H9 (cell line): ENCODE measurements around the gene TMEM271. TPM values are rescaled to one million over a fixed set of nuclear protein-coding genes. Genes with fewer than 3 reads are reported as not detected.

Experiments
- DNase-seq: peaks from one replicate; pipeline ENCODE4 v3.0.0-alpha.2; 2017
- H2AFZ ChIP-seq: one replicate; pipeline ENCODE4 v1.6.1; 2013; ENCODE audit warnings: mild to moderate bottlenecking, low read length, control low read depth, moderate library complexity
- H2AK5ac ChIP-seq: 2 replicates; pipeline ENCODE4 v1.6.1; 2013; ENCODE audit warnings: low read length, control low read depth, mixed read lengths; ENCODE audit not compliant: insufficient read length
- H2BK120ac ChIP-seq: one replicate; pipeline ENCODE4 v1.6.1; 2013; ENCODE audit warnings: low read depth, mild to moderate bottlenecking, low read length, control low read depth, inconsistent platforms; ENCODE audit not compliant: poor library complexity, severe bottlenecking
- H2BK12ac ChIP-seq: 2 replicates; pipeline ENCODE4 v1.6.1; 2013; ENCODE audit warnings: low read length, control low read depth, mixed read lengths, low read depth; ENCODE audit not compliant: insufficient read length
- H2BK15ac ChIP-seq: 2 replicates; pipeline ENCODE4 v1.6.1; 2013; ENCODE audit warnings: low read depth, low read length, control low read depth
- H2BK20ac ChIP-seq: one replicate; pipeline ENCODE4 v1.6.1; 2013; ENCODE audit warnings: low read depth, mild to moderate bottlenecking, low read length, control low read depth, inconsistent platforms; ENCODE audit not compliant: poor library complexity, severe bottlenecking
- H2BK5ac ChIP-seq: 2 replicates; pipeline ENCODE4 v1.6.1; 2013; ENCODE audit warnings: low read length, control low read depth, mixed read lengths; ENCODE audit not compliant: insufficient read length
- H3K14ac ChIP-seq: 2 replicates; pipeline ENCODE4 v1.6.1; 2013; ENCODE audit warnings: low read length, control low read depth; ENCODE audit not compliant: insufficient read depth
- H3K18ac ChIP-seq: 2 replicates; pipeline ENCODE4 v1.6.1; 2013; ENCODE audit warnings: low read depth, mild to moderate bottlenecking, mixed read lengths, low read length, control low read depth; ENCODE audit not compliant: insufficient read length
- H3K23ac ChIP-seq: 2 replicates; pipeline ENCODE4 v1.6.1; 2013; ENCODE audit warnings: low read length, control low read depth, mixed read lengths, low read depth; ENCODE audit not compliant: insufficient read length
- H3K23me2 ChIP-seq: 2 replicates; pipeline ENCODE4 v1.6.1; 2013; ENCODE audit warnings: low read depth, mild to moderate bottlenecking, mixed read lengths, low read length, control low read depth; ENCODE audit not compliant: insufficient read length, poor library complexity, severe bottlenecking
- H3K27ac ChIP-seq: 2 replicates; pipeline ENCODE4 v1.5.1; 2013; ENCODE audit warnings: low read length, control low read depth, mixed read lengths, low read depth; ENCODE audit not compliant: insufficient read length
- H3K27me3 ChIP-seq: 2 replicates; pipeline ENCODE4 v1.6.1; 2013; ENCODE audit warnings: low read length, control low read depth, inconsistent platforms; ENCODE audit not compliant: insufficient read depth
- H3K4ac ChIP-seq: 2 replicates; pipeline ENCODE4 v1.6.1; 2013; ENCODE audit warnings: low read depth, mild to moderate bottlenecking, control low read depth, inconsistent platforms, low read length, moderate library complexity
- H3K4me1 ChIP-seq: 2 replicates; pipeline ENCODE4 v1.6.1; 2013; ENCODE audit warnings: low read length, control low read depth, inconsistent platforms; ENCODE audit not compliant: insufficient read depth
- H3K4me2 ChIP-seq: 2 replicates; pipeline ENCODE4 v1.6.1; 2013; ENCODE audit warnings: low read length, control low read depth, mixed read lengths; ENCODE audit not compliant: insufficient read length, insufficient read depth
- H3K56ac ChIP-seq: 2 replicates; pipeline ENCODE4 v1.6.1; 2013; ENCODE audit warnings: low read depth, mild to moderate bottlenecking, mixed read lengths, low read length, control low read depth; ENCODE audit not compliant: insufficient read length
- H3K79me1 ChIP-seq: 2 replicates; pipeline ENCODE4 v1.6.1; 2013; ENCODE audit warnings: low read depth, mild to moderate bottlenecking, moderate library complexity, low read length, control low read depth, inconsistent platforms; ENCODE audit not compliant: insufficient read depth, poor library complexity, severe bottlenecking
- H3K79me2 ChIP-seq: 2 replicates; pipeline ENCODE4 v1.6.1; 2013; ENCODE audit warnings: low read length, control low read depth, inconsistent platforms; ENCODE audit not compliant: insufficient read depth
- H3K9ac ChIP-seq: 2 replicates; pipeline ENCODE4 v1.6.1; 2013; ENCODE audit warnings: low read length, control low read depth, mixed read lengths; ENCODE audit not compliant: insufficient read length; ENCODE audit errors: extremely low read depth
- H3K9me3 ChIP-seq: one replicate; pipeline ENCODE4 v1.6.1; 2013; ENCODE audit warnings: low read depth, low read length, inconsistent platforms; ENCODE audit not compliant: control insufficient read depth
- H3T11ph ChIP-seq: one replicate; pipeline ENCODE4 v1.6.1; 2013; ENCODE audit warnings: mild to moderate bottlenecking, low read length, control low read depth, inconsistent platforms
- H4K20me1 ChIP-seq: one replicate; pipeline ENCODE4 v1.6.1; 2013; ENCODE audit not compliant: control insufficient read depth, insufficient read length, insufficient read depth
- H4K5ac ChIP-seq: 2 replicates; pipeline ENCODE4 v1.6.1; 2013; ENCODE audit warnings: low read depth, mild to moderate bottlenecking, mixed read lengths, low read length, control low read depth; ENCODE audit not compliant: insufficient read length
- H4K8ac ChIP-seq: replicated peaks from 2 replicates; pipeline ENCODE4 v1.6.1; 2013; ENCODE audit warnings: low read length, control low read depth, mixed read lengths, low read depth; ENCODE audit not compliant: insufficient read length
- H4K91ac ChIP-seq: 2 replicates; pipeline ENCODE4 v1.6.1; 2013; ENCODE audit warnings: low read depth, mild to moderate bottlenecking, moderate library complexity, mixed read lengths, low read length, control low read depth; ENCODE audit not compliant: insufficient read length
- H3K27ac Mint-ChIP-seq, 3 experiments: 2 replicates in 2 of 3; 3 replicates in 1 of 3; pipeline ENCODE4 v1.8.0; 2020 to 2021; ENCODE audit warnings: mixed read lengths in 3 of 3, mild to moderate bottlenecking in 1 of 3, moderate library complexity in 1 of 3
- H3K27me3 Mint-ChIP-seq: 2 replicates; pipeline ENCODE4 v1.8.0; 2021; ENCODE audit warnings: low read depth, mild to moderate bottlenecking, moderate library complexity, mixed read lengths
- H3K36me3 Mint-ChIP-seq, 3 experiments: 2 replicates in 2 of 3; 3 replicates in 1 of 3; pipeline ENCODE4 v1.8.0; 2020 to 2021; ENCODE audit warnings: low read depth in 3 of 3, mixed read lengths in 3 of 3; ENCODE audit not compliant: insufficient read depth in 1 of 3
- H3K4me1 Mint-ChIP-seq, 2 experiments: 2 replicates each; pipeline ENCODE4 v1.8.0; 2020; ENCODE audit warnings: mixed read lengths in 2 of 2
- H3K4me3 Mint-ChIP-seq, 2 experiments: 2 replicates in 1 of 2; 3 replicates in 1 of 2; pipeline ENCODE4 v1.8.0; 2020 to 2021; ENCODE audit warnings: mild to moderate bottlenecking in 2 of 2, mixed read lengths in 2 of 2, moderate library complexity in 1 of 2
- H3K9me3 Mint-ChIP-seq, 2 experiments: 2 replicates in 1 of 2; 3 replicates in 1 of 2; pipeline ENCODE4 v1.8.0; 2020; ENCODE audit warnings: mild to moderate bottlenecking in 2 of 2, mixed read lengths in 2 of 2, moderate library complexity in 1 of 2
- CTCF ChIP-seq: fragments of 200-600 bp; sonication (generic); conservative IDR thresholded peaks from 3 replicates; pipeline ENCODE4 v1.8.0; 2021; ENCODE audit warnings: antibody characterized with exemption, mild to moderate bottlenecking
- WGBS: extraction: QIAGEN DNeasy Blood & Tissue Kit; methylation state at CpG from one replicate; pipeline ENCODE4 v1.1.7; 2013; ENCODE audit warnings: missing lambda C conversion rate, low lambda C conversion rate, mixed read lengths; ENCODE audit not compliant: insufficient read length; ENCODE audit errors: extremely low coverage; 5-methylcytosine and 5-hydroxymethylcytosine counted together
- total RNA-seq: library from RNA; stranded (reverse); gene quantifications from 2 replicates; pipeline ENCODE4 v1.2.1, GENCODE V29; 2021

Gene TMEM271
- total RNA-seq, 1 experiment from 2014 or later, result 0.09 TPM

- Histone ChIP-seq H3K56ac (no peak overlapping the region), H3K14ac (no peak overlapping the region; the same call in 1 of the 2 replicates), H4K20me1 (no peaks in the 10 kb centered on the region), H2AK5ac (no peak overlapping the region), H3K4ac (no peak overlapping the region), H3K79me2 (no peaks in the 10 kb centered on the region), H4K5ac (no peak overlapping the region), H4K8ac (no peak overlapping the region), H2AFZ (no peak overlapping the region), H3K23me2 (no peaks in the 10 kb centered on the region), H3T11ph (no peak overlapping the region), H2BK20ac (no peak overlapping the region), H2BK15ac (no peak overlapping the region), H3K23ac (no peak overlapping the region), H3K4me1 (no peaks in the 10 kb centered on the region), H2BK120ac (no peak overlapping the region), H3K9ac (no peak overlapping the region), H3K4me2 (no peak overlapping the region), H3K27me3 (peaks cover 8% of the 10 kb centered on the region; the same call in 1 of the 2 replicates), H3K27ac (no peak overlapping the region), H3K79me1 (no peaks in the 10 kb centered on the region), H3K9me3 (no peaks in the 10 kb centered on the region), H2BK12ac (no peak overlapping the region), H4K91ac (no peak overlapping the region), H3K18ac (no peak overlapping the region), H2BK5ac (no peak overlapping the region)
- peaks cover 39 to 41% of the 10 kb centered on the region in 2 experiments for H3K9me3 Mint-ChIP-seq
- WGBS, result no CpG with 5 or more reads among the region's 10 CpGs
- no peak overlapping the region for H3K27ac Mint-ChIP-seq
- no peak for TF ChIP-seq CTCF
- peaks cover 47% of the 10 kb centered on the region for H3K27me3 Mint-ChIP-seq
- DNase-seq, result no peak
- no peaks in the 10 kb centered on the region for H3K4me1 Mint-ChIP-seq
- H3K4me3 Mint-ChIP-seq, result no peak overlapping the region; a peak in 1 of 5 replicates
- H3K36me3 Mint-ChIP-seq, result peaks cover 0 to 18% (median 0%) of the 10 kb centered on the region in 3 experiments; a peak in 2 of 7 replicates
Observed at GRCh38 chr4:567457-568350, 8.4 kb downstream of the TMEM271 start.
